Measurements from ENCODE around the gene PUM2.

DNA sequence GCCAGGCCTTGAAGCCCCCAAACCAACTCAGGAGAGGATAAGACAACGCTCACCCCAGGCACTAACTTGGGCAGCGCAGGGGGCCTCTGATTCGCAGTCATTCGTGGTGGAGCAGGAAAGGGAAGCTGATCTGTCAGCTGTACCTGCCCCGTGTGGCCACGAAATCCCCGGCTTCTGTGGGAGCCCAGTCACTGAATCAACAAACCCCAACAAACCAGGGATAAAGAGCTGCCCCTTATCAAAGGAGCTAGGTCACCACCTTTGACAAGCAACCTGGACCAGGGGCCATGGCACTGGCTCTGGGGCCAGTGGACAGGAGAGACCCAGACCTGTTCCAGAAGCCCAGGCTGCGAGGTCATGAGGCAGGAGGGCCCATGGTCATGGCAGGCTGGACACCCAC is 140.2 kb downstream of the PUM2 start:
- no peak for TF ChIP-seq L3MBTL2 (conservative IDR thresholded peaks at IDR 0.05)
- TF ChIP-seq FOXM1 (IDR thresholded peaks at IDR 0.05; ENCODE audit: borderline replicate concordance) = no peak
- no peak for TF ChIP-seq FOXK2 (IDR thresholded peaks at IDR 0.05)
- TF ChIP-seq SP1 (IDR thresholded peaks at IDR 0.05) = no peak
